SJCRH30 (cell line): Measurements from ENCODE around the gene LEMD3. TPM values are rescaled to one million over a fixed set of nuclear protein-coding genes. Genes with fewer than 3 reads are reported as not detected.
"Not testable (repeated sequence)": the region's sequence is repeated elsewhere in the genome, so short reads cannot be mapped to it uniquely, and the experiment has no call there.

Experiments
- DNase-seq, 2 experiments: peaks; one replicate each; pipeline ENCODE4 v3.0.0-alpha.2; 2015 to 2020
- H3K27ac ChIP-seq: fragments of 250-450 bp; sonication (Bioruptor Pico); 2 replicates; pipeline ENCODE4 v1.5.1; 2020; ENCODE audit warnings: mild to moderate bottlenecking, moderate library complexity
- H3K27me3 ChIP-seq: fragments of 250-450 bp; sonication (Bioruptor Pico); 2 replicates; pipeline ENCODE4 v1.5.1; 2020; ENCODE audit warnings: mild to moderate bottlenecking, moderate library complexity
- H3K36me3 ChIP-seq: fragments of 250-450 bp; sonication (Bioruptor Pico); 2 replicates; pipeline ENCODE4 v1.5.1; 2020; ENCODE audit warnings: mild to moderate bottlenecking, moderate library complexity
- H3K4me1 ChIP-seq: fragments of 250-450 bp; sonication (Bioruptor Pico); 2 replicates; pipeline ENCODE4 v1.5.1; 2020; ENCODE audit warnings: mild to moderate bottlenecking, moderate library complexity
- H3K4me3 ChIP-seq: fragments of 250-450 bp; sonication (Bioruptor Pico); 2 replicates; pipeline ENCODE4 v1.5.1; 2020; ENCODE audit warnings: mild to moderate bottlenecking, moderate library complexity
- H3K9me3 ChIP-seq: fragments of 250-450 bp; sonication (Bioruptor Pico); replicated peaks from 2 replicates; pipeline ENCODE4 v1.5.1; 2020; ENCODE audit warnings: mild to moderate bottlenecking, moderate library complexity
- total RNA-seq: library from RNA; depleted of rRNA; stranded (reverse); fragments of >200 nt; shearing (Covaris generic); gene quantifications from 2 replicates; pipeline ENCODE4 v1.2.3, GENCODE V29; 2014

The LEMD3 gene
- total RNA-seq, 1 experiment from 2014 or later, result 36.8 TPM

DNA sequence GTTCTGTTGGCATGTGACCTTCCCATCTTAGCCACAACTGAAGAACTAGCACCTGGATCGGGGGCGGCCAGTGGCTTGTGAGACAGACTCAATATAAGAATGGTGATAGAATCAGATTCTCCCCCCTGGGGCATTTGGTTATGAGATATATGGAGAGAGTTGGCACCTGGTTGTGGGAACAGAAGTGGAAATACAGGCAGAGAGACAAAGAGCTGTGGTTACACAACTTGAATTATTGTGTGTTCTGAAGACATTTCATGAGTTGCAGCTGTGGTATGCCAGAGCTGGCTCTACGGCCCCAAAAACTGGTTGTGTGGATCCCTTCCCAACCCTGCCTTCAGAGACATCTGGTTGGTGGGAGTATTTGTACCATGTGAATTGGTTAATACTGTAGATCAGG is 106.2 kb downstream of the LEMD3 start:
- Histone ChIP-seq H3K4me1 (no peaks in the 10 kb centered on the region), H3K36me3 (no peaks in the 10 kb centered on the region), H3K9me3 (no peaks in the 10 kb centered on the region), H3K4me3 (no peak overlapping the region), H3K27me3 (no peaks in the 10 kb centered on the region), H3K27ac (no peak overlapping the region)
- DNase-seq, result no peak

DNA sequence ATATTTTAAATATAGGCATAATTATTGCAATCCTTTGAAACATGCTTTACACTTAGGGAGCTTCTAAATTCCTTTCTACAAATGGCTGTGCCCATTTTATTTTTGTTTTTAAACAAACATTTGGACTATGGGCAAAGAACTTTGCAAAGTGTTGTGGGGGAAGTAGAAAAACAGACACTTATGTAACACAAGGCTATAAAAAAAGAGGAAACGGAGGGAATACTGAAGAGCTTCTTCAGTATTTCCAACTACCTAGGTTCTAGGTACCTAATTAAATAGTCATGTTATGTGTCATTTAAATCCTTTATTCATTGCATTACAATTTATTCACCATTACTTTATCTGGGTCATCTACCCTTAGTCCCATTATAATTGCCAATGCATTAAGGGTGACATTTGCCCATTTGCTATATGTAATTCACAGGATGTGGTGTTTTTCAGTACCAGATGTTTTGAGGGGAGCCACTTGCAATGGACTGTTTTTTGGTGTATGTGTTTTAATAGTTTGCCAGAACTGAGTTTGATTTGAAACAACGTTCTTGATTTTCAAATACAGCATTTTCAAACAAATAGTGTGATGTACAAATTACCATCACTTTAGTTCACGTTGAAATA is 107.6 kb downstream of the LEMD3 start:
- H3K4me1 ChIP-seq, result no peaks in the 10 kb centered on the region
- no peak overlapping the region for H3K4me3 ChIP-seq
- DNase-seq, result no peak
- no peak overlapping the region for H3K27ac ChIP-seq
- no peaks in the 10 kb centered on the region for H3K36me3 ChIP-seq
- H3K27me3 ChIP-seq, result no peaks in the 10 kb centered on the region
- no peaks in the 10 kb centered on the region for H3K9me3 ChIP-seq

DNA sequence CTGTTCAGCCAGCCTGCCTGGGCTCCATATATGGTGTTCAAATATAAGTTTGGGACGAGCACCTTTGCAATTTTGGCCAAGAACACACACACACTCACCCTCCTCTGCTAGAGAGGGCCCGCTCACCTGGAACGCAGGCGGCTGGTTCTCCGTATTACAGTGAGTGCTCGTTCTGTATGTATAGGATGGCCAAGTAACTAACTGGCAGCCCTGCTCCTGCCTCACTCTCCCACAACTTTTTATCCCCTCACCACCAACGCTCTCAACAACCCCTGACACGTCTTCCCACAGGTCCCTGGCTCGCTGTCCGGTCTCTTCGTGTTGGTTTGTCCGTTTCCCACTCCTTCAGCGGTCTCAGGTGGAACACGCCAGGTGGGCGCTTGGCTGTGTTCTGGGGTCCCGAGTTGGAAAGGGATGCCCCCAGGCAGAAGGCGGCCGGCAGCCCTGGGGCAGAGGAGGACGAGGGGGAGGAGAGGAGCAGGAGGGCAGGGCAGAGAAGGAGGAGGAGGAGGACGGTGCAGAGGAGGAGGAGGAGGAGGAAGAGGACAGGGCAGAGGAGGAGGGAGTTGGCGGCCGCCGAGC is 108.7 kb downstream of the LEMD3 start:
- Histone ChIP-seq H3K9me3 (no peaks in the 10 kb centered on the region), H3K4me3 (peak overlapping the region; percentile 94), H3K27ac (peak overlapping the region; percentile 59), H3K36me3 (no peaks in the 10 kb centered on the region), H3K4me1 (no peaks in the 10 kb centered on the region), H3K27me3 (no peaks in the 10 kb centered on the region)
- peak in 1 of 2 experiments; percentile 20 for DNase-seq

DNA sequence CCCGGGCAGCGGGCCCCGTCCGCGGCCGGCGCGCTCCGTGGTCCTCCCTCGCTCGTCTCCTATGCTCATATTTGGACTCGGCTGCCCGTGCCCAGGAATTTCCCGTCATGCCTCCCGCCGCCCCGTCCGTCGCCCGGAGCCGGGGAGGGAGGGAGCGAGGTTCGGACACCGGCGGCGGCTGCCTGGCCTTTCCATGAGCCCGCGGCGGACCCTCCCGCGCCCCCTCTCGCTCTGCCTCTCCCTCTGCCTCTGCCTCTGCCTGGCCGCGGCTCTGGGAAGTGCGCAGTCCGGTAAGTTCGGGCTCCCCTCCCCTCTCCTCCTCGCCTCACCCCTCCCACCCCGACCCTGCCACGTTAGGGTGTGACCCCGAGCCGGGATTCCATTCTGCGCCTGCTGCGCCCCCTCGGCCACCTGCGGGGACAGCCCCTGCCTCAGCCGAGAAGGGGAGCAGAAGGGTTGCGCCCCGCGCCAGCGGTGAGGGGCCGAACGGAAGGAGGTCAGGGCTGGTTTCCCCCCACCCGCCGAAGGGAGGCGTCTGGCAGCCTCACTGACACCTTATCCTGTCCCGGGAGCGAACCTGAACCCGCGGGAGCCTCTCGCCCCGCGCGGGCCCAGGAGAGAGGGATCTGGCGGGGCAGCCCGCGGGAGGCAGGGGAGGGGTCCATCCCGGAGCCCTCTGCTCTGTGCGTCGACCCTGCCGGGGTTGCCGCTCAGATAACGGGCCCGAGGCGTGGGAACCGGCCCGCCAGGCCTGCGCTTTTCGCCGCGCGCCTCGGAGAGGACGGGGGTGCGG is 109.4 kb downstream of the LEMD3 start, which contains the start of gene MSRB3:
TSS of gene MSRB3 (plus strand) at position 108 of the 793 bp plus-strand sequence. CDS start 29,897 bp downstream, outside the sequence.
- DNase-seq, result peak; percentile 73 to 78
- H3K4me3 ChIP-seq, result peak within 1 kb of the TSS; percentile 94
- H3K9me3 ChIP-seq, result no peaks in the 10 kb centered on the region
- H3K36me3 ChIP-seq, result no peaks in the 10 kb centered on the region
- H3K27me3 ChIP-seq, result no peaks in the 10 kb centered on the region
- H3K27ac ChIP-seq, result peak within 1 kb of the TSS; percentile 59
- no peaks in the 10 kb centered on the region for H3K4me1 ChIP-seq

DNA sequence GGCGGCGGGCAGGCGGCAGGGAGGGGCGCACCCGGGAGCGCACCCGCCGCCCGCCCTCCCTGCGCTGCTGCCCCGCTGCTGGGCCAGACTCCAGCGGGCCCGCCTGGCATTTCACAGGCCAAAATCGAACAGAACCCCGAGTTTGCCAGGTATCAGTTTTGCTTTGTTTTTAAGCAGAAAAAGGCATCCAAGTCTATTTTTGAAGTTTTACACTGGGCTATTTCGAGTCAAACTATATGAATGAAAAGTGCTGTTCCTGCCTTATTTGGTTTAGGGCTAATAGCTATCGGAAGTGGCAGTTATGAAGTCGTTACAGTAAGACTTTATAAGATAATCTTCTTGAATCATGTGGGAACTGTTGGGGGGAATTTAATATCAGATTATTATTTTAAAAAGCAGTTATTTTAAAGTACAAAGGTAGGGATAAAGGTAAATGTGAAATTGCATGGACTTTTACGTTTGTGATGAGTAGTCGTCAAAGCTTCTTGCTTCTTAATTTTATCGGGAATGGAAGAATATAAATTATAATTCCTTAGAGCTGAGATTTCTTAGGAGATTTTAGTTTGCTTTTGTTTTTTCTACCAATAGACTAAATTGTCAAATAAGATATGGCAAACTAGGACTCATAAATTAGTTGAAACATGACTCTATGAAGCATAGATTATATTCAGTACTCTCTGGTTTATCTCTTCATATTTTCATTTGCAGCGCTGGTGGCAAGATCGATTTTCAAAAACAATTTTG is 110.2 kb downstream of the LEMD3 start:
- H3K9me3 ChIP-seq, result no peaks in the 10 kb centered on the region
- peak overlapping the region; percentile 94 for H3K4me3 ChIP-seq
- peak in 1 of 2 experiments; percentile 62 for DNase-seq
- H3K27me3 ChIP-seq, result no peaks in the 10 kb centered on the region
- H3K4me1 ChIP-seq, result no peaks in the 10 kb centered on the region
- H3K36me3 ChIP-seq, result no peaks in the 10 kb centered on the region
- peak overlapping the region; percentile 59; the same call in 1 of the 2 replicates for H3K27ac ChIP-seq

DNA sequence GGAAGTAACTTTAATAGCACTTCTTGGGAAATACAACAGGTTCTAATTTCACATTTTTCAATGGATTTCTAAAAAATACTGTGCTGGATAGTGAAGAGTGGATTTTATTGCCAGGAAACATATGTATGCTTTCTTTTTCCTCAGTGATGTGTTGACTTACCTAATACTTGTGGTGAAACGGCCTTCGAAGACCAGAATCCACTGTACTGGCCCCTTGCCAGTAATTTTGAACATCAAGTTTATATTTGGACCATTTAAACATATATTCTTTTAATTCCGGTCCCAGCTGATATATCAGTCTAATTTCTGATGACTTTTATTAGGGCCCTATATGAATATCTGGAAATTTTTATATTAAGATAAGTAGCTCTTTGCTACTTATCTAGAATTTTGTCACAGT is 110.9 kb downstream of the LEMD3 start:
- peak in 1 of 2 experiments; percentile 19 for DNase-seq
- Histone ChIP-seq H3K4me3 (peak overlapping the region; percentile 94), H3K27ac (no peak overlapping the region), H3K36me3 (no peaks in the 10 kb centered on the region), H3K9me3 (no peaks in the 10 kb centered on the region), H3K27me3 (no peaks in the 10 kb centered on the region), H3K4me1 (no peaks in the 10 kb centered on the region)

DNA sequence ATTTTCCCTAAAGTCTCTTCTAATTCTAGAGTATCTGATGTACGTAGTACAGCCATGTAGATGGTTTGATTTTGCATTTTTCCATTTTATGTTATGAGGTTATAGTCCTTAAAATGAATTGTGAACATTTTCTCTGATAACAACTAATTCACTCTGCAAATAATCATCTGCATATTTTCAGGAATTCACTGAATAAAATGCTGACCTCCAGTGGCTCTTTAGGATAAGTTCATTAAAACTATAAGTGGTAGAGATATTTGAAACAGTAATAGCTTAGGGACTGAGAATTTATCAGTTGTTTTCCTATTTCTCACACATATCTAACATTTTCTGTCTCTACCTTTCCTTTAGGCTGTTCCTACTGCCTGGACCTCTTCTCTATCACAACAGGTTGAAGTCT is 113.5 kb downstream of the LEMD3 start:
- H3K36me3 ChIP-seq, result no peaks in the 10 kb centered on the region
- H3K4me1 ChIP-seq, result no peaks in the 10 kb centered on the region
- no peaks in the 10 kb centered on the region for H3K27me3 ChIP-seq

DNA sequence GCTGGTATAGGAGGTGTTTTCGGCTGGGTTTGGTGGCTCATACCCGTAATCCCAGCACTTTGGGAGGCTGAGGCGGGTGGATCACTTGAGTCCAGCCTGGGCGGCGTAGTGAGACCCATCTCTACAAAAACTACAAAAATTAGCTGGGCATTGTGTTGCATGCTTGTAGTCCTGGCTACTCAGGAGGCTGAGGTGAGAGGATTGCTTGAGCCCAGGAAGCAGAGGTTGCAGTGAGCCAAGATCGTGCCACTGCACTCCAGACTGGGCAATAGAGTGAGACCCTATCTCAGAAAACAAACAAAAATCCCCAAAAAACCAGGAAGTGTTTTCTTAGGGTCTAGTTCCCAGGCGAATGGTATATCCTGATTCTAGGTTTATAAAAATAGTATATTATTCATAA is 116.1 kb downstream of the LEMD3 start:
- DNase-seq, H3K27ac ChIP-seq, H3K36me3 ChIP-seq, H3K9me3 ChIP-seq, H3K4me3 ChIP-seq, H3K27me3 ChIP-seq, H3K4me1 ChIP-seq: not testable (repeated sequence)

More for the DNA sequence above, 113.5 kb downstream of the LEMD3 start:
- H3K9me3 ChIP-seq, result no peaks in the 10 kb centered on the region
- H3K4me3 ChIP-seq, result no peak overlapping the region
- DNase-seq, result no peak
- no peak overlapping the region for H3K27ac ChIP-seq

DNA sequence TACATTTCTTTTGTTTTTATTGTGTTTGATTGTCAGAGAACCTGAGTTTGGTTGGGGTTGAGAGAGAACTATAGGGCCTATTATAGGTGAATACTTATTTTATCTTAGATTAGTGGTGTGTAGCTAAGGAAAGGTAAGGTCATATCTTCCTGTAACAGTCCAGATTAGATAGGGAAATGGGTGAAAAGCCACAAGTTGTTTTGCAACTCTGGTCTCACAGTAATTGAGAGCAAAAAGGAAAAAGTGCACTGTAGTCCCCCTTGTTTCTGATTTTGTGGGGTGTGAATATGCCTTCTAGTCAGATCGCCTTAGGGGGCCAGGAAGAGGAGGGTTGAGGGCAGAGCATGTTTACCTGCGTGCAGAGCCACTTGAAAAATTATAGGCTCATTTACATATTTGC is 118.0 kb downstream of the LEMD3 start:
- H3K27me3 ChIP-seq, result no peaks in the 10 kb centered on the region
- H3K4me3 ChIP-seq, result no peak overlapping the region
- no peaks in the 10 kb centered on the region for H3K4me1 ChIP-seq
- no peaks in the 10 kb centered on the region for H3K9me3 ChIP-seq
- H3K36me3 ChIP-seq, result no peaks in the 10 kb centered on the region
- no peak overlapping the region for H3K27ac ChIP-seq
- no peak for DNase-seq

DNA sequence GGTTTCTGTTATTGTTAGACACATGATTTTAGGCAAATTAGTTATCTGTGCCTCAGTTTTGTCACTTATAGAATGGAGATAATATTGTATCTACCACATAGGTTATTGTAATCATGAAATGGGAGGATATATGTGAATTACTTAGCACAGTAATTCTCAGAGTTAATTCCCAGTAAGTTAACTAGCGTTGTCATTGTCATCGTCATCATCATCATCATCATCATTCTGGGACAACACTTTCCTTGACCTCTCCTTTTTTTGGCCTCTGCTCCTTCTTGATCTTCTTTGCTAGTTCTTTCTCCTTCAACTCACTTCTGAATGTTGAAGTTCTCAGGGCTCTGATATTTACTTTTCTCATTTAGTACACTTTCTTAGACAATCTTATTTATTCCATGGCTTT is 122.9 kb downstream of the LEMD3 start:
- H3K27ac ChIP-seq, result no peak overlapping the region
- H3K27me3 ChIP-seq, result no peaks in the 10 kb centered on the region
- no peaks in the 10 kb centered on the region for H3K4me1 ChIP-seq
- no peak for DNase-seq
- no peaks in the 10 kb centered on the region for H3K9me3 ChIP-seq
- H3K4me3 ChIP-seq, result no peak overlapping the region
- H3K36me3 ChIP-seq, result no peaks in the 10 kb centered on the region

DNA sequence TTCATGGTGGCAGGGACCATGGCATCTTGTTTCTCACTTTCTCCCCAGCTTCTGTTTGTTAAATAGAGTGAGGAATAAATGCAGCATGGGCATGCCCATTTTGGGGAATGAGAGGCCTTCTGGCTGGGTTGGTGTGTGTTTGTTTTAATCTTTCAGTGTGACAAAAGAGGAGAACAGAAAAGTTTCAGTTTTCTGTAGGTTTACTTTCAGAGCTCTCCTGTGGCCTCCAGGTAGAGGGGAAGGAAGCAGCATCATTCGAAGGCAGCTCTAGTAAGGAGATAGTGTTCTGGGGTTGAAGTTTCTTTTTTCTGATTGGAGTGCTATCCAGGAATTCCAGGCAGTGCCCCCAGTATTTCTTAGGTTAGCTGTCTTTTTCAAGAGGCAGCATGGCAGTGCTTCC is 124.4 kb downstream of the LEMD3 start:
- no peaks in the 10 kb centered on the region for H3K27me3 ChIP-seq
- H3K36me3 ChIP-seq, result no peaks in the 10 kb centered on the region
- H3K4me1 ChIP-seq, result no peaks in the 10 kb centered on the region
- H3K27ac ChIP-seq, result no peak overlapping the region
- no peak for DNase-seq
- no peaks in the 10 kb centered on the region for H3K9me3 ChIP-seq
- H3K4me3 ChIP-seq, result no peak overlapping the region

DNA sequence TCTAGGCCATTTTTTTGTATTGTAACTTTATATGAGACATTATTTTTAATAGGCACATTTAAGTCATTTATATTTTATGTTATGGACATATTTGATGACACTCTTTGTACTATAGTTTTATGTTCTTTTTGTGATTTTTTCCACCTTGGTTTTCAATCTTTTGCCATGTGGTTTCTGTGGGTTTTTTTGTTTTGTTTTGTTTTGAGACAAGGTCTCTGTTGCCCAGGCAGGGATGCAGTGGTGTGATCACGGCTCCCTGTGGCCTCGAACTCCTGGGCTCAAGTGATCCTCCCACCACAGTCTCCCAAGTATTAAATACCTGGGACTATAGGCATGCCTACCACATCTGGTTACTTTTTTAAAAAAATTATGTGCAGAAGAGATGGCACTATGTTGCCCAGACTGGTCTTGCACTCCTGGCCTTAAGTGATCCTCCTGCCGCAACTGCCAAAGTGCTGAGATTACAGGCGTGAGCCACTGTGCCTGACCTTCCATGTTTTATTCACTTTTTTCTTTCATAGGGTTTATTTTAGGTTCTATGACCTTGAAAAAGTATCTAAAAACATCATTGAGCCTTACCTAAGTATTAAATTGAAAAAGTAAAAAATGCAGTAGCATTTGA is 125.4 kb downstream of the LEMD3 start:
- no peak for DNase-seq
- Histone ChIP-seq H3K4me3 (no peak overlapping the region), H3K36me3 (no peaks in the 10 kb centered on the region), H3K9me3 (no peaks in the 10 kb centered on the region), H3K4me1 (no peaks in the 10 kb centered on the region), H3K27me3 (no peaks in the 10 kb centered on the region), H3K27ac (no peak overlapping the region)

DNA sequence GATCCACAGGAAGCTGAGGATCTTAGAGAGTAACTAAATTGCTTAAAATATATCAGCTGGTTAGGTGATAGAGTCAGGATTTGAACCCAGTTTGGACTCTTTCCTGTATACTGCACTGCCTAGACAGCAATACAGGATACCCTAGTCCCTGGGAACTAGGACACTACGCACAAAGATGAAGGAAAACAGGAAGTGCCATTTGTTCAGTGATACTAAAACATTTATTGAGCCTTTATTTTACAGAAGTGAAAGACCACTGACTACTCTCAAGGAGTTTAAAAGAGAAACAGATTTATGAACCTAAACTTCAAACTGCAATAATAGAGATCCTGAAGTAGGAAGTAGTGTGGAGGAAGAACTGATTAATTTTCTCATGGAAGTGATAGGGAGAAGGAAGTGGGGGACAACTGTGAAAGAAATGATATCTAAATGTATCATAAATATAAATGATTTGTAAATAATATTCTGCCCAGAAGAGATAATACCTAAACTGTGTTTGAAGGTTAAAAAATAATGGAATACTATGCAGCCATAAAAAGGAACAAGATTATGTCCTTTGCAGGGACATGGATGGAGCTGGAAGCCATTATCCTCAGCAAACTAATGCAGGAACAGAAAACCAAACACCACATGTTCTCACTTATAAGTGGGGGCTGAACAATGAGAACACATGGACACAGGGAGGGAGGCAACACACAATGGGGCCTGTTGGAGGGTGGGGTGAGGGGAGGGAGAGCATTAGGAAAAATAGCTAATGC is 127.3 kb downstream of the LEMD3 start:
- H3K27ac ChIP-seq, result no peak overlapping the region

More for the DNA sequence above, 127.3 kb downstream of the LEMD3 start:
- H3K27me3 ChIP-seq, result no peaks in the 10 kb centered on the region
- no peaks in the 10 kb centered on the region for H3K36me3 ChIP-seq
- no peaks in the 10 kb centered on the region for H3K4me1 ChIP-seq
- DNase-seq, result no peak
- no peak overlapping the region for H3K4me3 ChIP-seq
- H3K9me3 ChIP-seq, result no peaks in the 10 kb centered on the region
